Gastrocnemius medialis (tissue), 4 donors: ENCODE data around the gene MTERF4. TPM values are rescaled to one million over a fixed set of nuclear protein-coding genes. Genes with fewer than 3 reads are reported as not detected.

ENCODE experiments used
- ATAC-seq, 2 donors: fragments of 150-250 bp; one replicate each; pipeline ENCODE4 v1.9.1; 2016
- DNase-seq, 2 donors: peaks; one replicate each; pipeline ENCODE4 v3.0.0-alpha.2; 2019
- H3K27ac ChIP-seq, 4 donors: fragments of 200-600 bp; sonication (generic); 1 replicate in 1 of 4; 2 replicates in 3 of 4; pipeline ENCODE4 v1.5.1; 2016 to 2018; ENCODE audit warnings: mild to moderate bottlenecking in 2 of 4, moderate library complexity in 1 of 4
- H3K27me3 ChIP-seq, 3 donors: fragments of 200-600 bp; sonication (generic) in 2 of 3; 1 replicate in 1 of 3; 2 replicates in 2 of 3; pipeline versions ENCODE4 v1.5.1 to v1.6.0; 2016 to 2019; ENCODE audit warnings: mild to moderate bottlenecking in 1 of 3, moderate library complexity in 1 of 3
- H3K36me3 ChIP-seq, 2 donors: fragments of 200-600 bp; sonication (generic) in 1 of 2; one replicate each; pipeline ENCODE4 v1.5.1; 2017 to 2018
- H3K4me1 ChIP-seq, 2 donors: fragments of 200-600 bp; sonication (generic) in 1 of 2; one replicate each; pipeline ENCODE4 v1.5.1; 2016 to 2017; ENCODE audit warnings: mild to moderate bottlenecking in 2 of 2
- H3K4me3 ChIP-seq, 4 donors: fragments of 200-600 bp; sonication (generic) in 3 of 4; 1 replicate in 1 of 4; 2 replicates in 3 of 4; pipeline ENCODE4 v1.5.1; 2016 to 2019; ENCODE audit warnings: mild to moderate bottlenecking in 2 of 4
- H3K9me3 ChIP-seq, 3 donors: fragments of 200-600 bp; sonication (generic) in 2 of 3; 1 replicate in 1 of 3; 2 replicates in 2 of 3; pipeline ENCODE4 v1.5.1; 2016 to 2019
- POLR2A ChIP-seq, 2 donors: fragments of 450-650 bp; IDR thresholded peaks; one replicate each; pipeline ENCODE4 v1.6.1; 2017; ENCODE audit warnings: antibody characterized with exemption in 2 of 2, mild to moderate bottlenecking in 2 of 2, moderate library complexity in 2 of 2
- in situ Hi-C, 4 donors: fragments of 200-750 bp; cut with MboI; loops; one replicate each; pipeline versions ENCODE4 v1.15.0 to v1.8.0; 2017; ENCODE audit warnings: low sequenced_read_pairs in 4 of 4
- intact Hi-C: fragments of 100-400 bp; cut with DNase I; formaldehyde crosslinking; loops from one replicate; pipeline ENCODE4 v1.15.1; 2023; ENCODE audit warnings: low total_unique reads
- total RNA-seq, 4 donors: library from RNA; depleted of rRNA; stranded (reverse); fragments of >200 nt; gene quantifications; one replicate each; pipeline versions ENCODE4 v1.1.0 to v1.2.3, GENCODE V29; 2016
- TF ChIP-seq, protein P1 (sequence below), 5 experiments: fragments of 450-650 bp in 3 of 5; fragments of 200-600 bp in 2 of 5; sonication (generic) in 2 of 5; IDR thresholded peaks in 4 of 5; conservative IDR thresholded peaks in 1 of 5; 1 replicate in 4 of 5; 2 replicates in 1 of 5; pipeline ENCODE4 v1.5.1; 2016 to 2019; ENCODE audit warnings: antibody characterized with exemption in 5 of 5, mild to moderate bottlenecking in 3 of 5, moderate library complexity in 3 of 5

The MTERF4 gene
- total RNA-seq, 4 donors from 2014 or later, result 21.8 to 49.3 (median 37.0) TPM

DNA sequence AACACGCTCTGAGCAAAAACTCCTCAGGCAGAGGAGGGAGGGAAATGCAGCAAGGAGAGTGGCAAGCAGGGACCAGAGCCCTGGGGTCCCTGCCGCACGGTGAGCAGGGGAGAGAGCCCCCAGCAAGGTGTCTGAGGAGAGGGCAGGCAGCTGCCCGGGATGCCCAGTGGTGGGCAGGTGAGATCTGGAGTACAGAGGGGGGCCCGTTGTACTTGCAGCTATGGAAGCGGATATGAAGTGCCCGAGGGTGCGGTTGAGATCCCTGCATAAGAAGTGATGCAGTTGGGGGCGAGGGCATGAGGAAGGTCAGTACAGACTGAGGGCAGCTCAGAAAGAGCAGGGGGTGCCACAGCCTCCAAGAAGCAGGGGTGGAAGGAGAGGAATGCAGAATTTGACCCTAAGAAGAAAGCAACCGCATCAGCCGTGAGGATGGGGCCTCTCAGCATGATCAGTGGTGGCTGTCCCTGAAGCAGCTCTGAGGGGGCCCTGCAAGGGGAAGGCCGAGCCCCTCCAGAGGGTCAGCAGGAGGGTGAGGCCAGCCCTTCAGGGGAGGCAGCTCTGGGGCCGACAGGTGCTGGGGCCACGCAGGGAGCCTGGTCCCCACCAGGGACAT lies 29.4 kb downstream of the MTERF4 start:
- DNase-seq (no peak), ATAC-seq (no peak)
- H3K27ac ChIP-seq, result no peak overlapping the region
- in situ Hi-C loops (no loop called here), intact Hi-C loops (no loop called here)
- TF ChIP-seq POLR2A (IDR thresholded peaks at IDR 0.05), result no peak
- TF ChIP-seq, protein P1, sequence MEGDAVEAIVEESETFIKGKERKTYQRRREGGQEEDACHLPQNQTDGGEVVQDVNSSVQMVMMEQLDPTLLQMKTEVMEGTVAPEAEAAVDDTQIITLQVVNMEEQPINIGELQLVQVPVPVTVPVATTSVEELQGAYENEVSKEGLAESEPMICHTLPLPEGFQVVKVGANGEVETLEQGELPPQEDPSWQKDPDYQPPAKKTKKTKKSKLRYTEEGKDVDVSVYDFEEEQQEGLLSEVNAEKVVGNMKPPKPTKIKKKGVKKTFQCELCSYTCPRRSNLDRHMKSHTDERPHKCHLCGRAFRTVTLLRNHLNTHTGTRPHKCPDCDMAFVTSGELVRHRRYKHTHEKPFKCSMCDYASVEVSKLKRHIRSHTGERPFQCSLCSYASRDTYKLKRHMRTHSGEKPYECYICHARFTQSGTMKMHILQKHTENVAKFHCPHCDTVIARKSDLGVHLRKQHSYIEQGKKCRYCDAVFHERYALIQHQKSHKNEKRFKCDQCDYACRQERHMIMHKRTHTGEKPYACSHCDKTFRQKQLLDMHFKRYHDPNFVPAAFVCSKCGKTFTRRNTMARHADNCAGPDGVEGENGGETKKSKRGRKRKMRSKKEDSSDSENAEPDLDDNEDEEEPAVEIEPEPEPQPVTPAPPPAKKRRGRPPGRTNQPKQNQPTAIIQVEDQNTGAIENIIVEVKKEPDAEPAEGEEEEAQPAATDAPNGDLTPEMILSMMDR (IDR thresholded peaks at IDR 0.05 in 4 of 5, conservative IDR thresholded peaks at IDR 0.05 in 1 of 5), result no peak
- no peak overlapping the region for H3K4me3 ChIP-seq
- no peaks in the 10 kb centered on the region for H3K27me3 ChIP-seq
- H3K9me3 ChIP-seq, result no peaks in the 10 kb centered on the region
- H3K4me1 ChIP-seq, result no peaks in the 10 kb centered on the region
- peaks cover 0 to 83% of the 10 kb centered on the region in 2 donors for H3K36me3 ChIP-seq

DNA sequence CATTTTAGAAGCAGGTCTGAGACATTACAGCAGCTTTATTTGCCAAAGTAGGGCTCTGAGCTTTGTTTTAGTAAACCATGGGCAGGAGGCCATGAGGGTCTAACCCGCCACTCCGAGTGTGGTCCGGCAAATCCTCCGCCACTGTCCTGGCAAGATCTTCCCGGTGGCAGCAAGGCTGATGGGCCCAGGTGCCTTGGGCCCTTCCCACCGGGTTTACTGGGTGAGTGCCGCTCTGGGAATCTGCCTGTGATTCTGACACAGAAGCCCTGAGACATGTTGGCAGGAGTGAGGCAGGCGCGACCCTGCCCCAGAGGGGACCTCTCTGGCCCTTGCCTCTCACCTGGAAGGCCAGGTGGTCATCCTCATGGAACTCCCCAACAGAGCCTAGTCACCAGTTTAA lies 29.9 kb downstream of the MTERF4 start:
- intact Hi-C loops, result no loop called here
- no peak overlapping the region for H3K27ac ChIP-seq
- H3K27me3 ChIP-seq, result no peaks in the 10 kb centered on the region
- in situ Hi-C loops, result no loop called here
- H3K36me3 ChIP-seq, result peaks cover 0 to 88% of the 10 kb centered on the region in 2 donors
- no peaks in the 10 kb centered on the region for H3K9me3 ChIP-seq
- H3K4me3 ChIP-seq, result no peak overlapping the region
- ATAC-seq, result no peak
- TF ChIP-seq, protein P1 (IDR thresholded peaks at IDR 0.05 in 4 of 5, conservative IDR thresholded peaks at IDR 0.05 in 1 of 5), result no peak
- no peak for TF ChIP-seq POLR2A (IDR thresholded peaks at IDR 0.05)
- DNase-seq, result no peak
- no peaks in the 10 kb centered on the region for H3K4me1 ChIP-seq

DNA sequence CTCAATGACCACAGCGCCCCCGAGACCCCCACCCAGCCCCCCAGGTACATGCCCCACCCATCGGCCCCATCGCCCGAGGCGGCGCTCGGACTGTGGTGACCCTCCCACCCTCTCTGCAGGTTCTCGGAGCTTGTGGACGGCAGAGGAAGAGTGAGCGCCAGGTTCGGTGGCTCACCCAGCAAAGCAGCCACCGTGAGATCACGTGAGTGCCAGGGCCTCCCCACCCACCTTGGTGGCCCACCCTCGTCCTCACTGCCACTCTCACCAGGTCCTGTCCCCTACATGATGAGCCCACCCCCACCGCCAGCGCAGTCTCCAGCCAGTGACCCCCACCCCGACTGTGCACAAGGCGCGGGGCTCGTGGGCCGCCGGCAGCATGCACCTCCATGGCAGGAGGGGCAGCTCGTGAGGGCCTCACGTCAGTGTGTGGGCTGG lies 30.4 kb downstream of the MTERF4 start:
- intact Hi-C loops, result no loop called here
- Histone ChIP-seq H3K36me3 (peaks cover 0 to 93% of the 10 kb centered on the region in 2 donors), H3K9me3 (no peaks in the 10 kb centered on the region), H3K27ac (no peak overlapping the region), H3K27me3 (no peaks in the 10 kb centered on the region), H3K4me3 (no peak overlapping the region), H3K4me1 (no peaks in the 10 kb centered on the region)
- TF ChIP-seq, protein P1 (IDR thresholded peaks at IDR 0.05 in 4 of 5, conservative IDR thresholded peaks at IDR 0.05 in 1 of 5), result no peak
- no peak for TF ChIP-seq POLR2A (IDR thresholded peaks at IDR 0.05)
- DNase-seq, result no peak
- ATAC-seq, result no peak
- in situ Hi-C loops, result no loop called here

DNA sequence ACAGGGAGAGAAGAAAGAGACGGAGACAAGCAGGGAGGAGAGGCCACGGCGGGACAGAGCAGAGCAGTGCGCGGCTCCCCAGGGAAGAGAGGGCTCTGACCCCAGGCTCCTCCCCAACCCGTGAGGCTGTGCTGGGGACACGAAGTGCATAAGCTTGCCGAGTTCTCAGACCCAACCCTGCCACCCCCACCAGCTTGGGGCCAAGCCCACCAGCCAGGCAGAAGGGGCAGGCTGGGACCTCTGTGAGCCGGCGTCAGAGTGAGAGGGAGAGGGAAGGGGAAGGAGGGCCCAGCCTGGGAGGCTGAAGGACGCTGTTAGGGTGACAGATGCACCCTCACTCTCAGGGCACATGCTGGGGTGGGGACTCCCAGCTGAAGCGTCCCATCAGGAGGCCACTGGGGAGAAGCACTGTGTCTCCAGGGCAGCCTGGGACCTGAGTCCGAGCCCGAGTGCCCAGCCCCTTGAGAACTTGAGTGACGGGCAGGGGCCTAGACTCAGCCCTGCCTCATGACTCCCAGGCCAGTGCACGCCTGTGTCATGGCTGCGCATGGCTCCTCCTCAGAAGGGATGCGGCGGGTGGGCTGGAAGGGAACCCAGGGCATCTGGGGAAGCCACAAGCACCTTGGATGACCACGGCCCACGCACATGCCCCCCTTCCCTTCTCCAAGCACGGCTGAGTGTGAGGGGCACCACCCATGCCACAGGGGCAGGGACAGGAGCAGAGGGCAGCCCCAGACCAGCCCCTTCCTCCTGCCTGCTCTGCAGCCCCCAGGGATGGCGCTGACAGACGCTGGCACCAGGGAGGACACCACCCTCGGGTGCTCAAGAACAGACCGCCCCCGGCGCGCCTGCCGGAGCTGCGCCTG lies 31.0 kb downstream of the MTERF4 start:
- TF ChIP-seq, protein P1 (IDR thresholded peaks at IDR 0.05 in 4 of 5, conservative IDR thresholded peaks at IDR 0.05 in 1 of 5), result no peak
- TF ChIP-seq POLR2A (IDR thresholded peaks at IDR 0.05), result no peak
- no peak for ATAC-seq
- H3K36me3 ChIP-seq, result peaks cover 0 to 94% of the 10 kb centered on the region in 2 donors
- H3K4me3 ChIP-seq, result no peak overlapping the region
- no peaks in the 10 kb centered on the region for H3K27me3 ChIP-seq
- H3K4me1 ChIP-seq, result no peaks in the 10 kb centered on the region
- peak in 1 of 2 donors; percentile 15 for DNase-seq
- H3K27ac ChIP-seq, result no peak overlapping the region
- in situ Hi-C loops (no loop called here), intact Hi-C loops (no loop called here)
- no peaks in the 10 kb centered on the region for H3K9me3 ChIP-seq
